Activated CD4-positive, CD25-positive, alpha-beta regulatory T cell treated with anti-CD3 and anti-CD28 coated beads, Interleukin-2, amount 50 U/mL, for 24 hours (primary cell): ENCODE data around the gene MON2.
A peak's percentile ranks its signal among the peaks of the same experiment; 100 is the strongest.
"Not testable (repeated sequence)": the region's sequence is repeated elsewhere in the genome, so short reads cannot be mapped to it uniquely, and the experiment has no call there.

Experiments
- ATAC-seq, 2 donors: fragments of 150-1000 bp; cut with Tn5 transposase; one replicate each; pipeline ENCODE4 v1.10.0; 2021; ENCODE audit warnings: mild to moderate bottlenecking in 1 of 2, moderate library complexity in 1 of 2

MON2 gene

GRCh38 chr12:62481843-62482540 is 15.4 kb downstream of the MON2 start:
- no peak for ATAC-seq

GRCh38 chr12:62482769-62483168 is 16.1 kb downstream of the MON2 start:
- no peak for ATAC-seq

DNA sequence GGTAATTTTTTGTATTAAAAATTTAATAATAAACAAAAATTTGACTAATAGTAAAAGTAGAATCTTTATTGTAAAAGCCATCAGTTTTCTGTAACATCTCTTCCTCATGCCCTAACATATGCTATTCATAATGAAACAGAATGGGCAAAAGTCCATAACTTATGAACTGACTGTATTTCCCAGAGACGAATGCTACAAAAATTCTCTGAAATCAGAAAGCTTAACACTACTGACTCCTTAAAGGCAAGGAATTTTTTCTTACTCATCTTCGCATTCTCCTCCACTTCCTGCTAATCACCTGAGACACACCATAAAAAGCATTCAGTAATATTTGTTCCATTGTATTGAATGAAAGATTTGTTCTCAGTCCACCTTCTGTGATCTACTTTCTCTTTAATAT is 17.6 kb downstream of the MON2 start:
- ATAC-seq = peak in 1 of 2 donors; percentile 27

DNA sequence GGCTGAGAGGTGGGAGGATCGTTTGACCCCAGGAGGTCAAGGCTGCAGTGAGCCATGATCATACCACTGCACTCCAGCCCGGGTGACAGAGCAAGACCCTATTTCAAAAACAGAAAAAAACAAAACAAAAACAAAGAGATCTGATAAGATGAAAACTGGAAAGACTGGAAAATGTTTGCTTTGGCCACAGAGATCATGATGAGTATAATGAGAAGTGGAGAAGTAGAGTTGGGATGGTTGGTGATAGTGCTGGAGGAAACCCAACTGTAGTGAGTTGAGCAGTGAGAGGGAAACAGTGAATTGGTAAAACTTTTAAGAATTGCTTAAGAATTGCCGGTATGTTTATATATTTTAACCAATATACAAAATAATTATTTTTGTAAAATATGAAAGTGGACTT is 39.2 kb downstream of the MON2 start:
- no peak for ATAC-seq

- ATAC-seq = no peak
These were observed 46.3 kb downstream of the MON2 start for GRCh38 chr12:62512901-62513300.

GRCh38 chr12:62514080-62514479 is 47.5 kb downstream of the MON2 start:
- ATAC-seq = not testable (repeated sequence)

GRCh38 chr12:62516927-62517326 is 50.3 kb downstream of the MON2 start:
- ATAC-seq = no peak

GRCh38 chr12:62517887-62518286 is 51.3 kb downstream of the MON2 start:
- ATAC-seq = no peak

- no peak for ATAC-seq
These were observed 52.4 kb downstream of the MON2 start for GRCh38 chr12:62519043-62519442.

DNA sequence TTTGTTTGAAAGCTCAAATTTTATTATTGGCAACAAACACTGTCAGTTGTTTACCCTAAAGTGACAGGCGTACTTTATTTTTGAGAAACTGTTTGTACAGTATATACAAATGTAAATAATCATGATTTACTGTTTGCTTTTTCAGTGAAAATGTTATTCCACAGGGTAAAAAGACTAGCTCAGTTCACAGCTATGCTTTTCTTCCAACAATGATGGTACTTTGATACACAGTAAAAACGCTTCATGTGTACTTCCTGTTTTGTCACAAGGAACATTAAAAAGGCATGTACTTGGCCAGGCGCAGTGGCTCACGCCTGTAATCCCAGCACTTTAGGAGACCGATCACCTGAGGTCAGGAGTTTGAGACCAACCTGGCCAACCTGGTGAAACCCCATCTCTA is 53.7 kb downstream of the MON2 start:
- no peak for ATAC-seq

DNA sequence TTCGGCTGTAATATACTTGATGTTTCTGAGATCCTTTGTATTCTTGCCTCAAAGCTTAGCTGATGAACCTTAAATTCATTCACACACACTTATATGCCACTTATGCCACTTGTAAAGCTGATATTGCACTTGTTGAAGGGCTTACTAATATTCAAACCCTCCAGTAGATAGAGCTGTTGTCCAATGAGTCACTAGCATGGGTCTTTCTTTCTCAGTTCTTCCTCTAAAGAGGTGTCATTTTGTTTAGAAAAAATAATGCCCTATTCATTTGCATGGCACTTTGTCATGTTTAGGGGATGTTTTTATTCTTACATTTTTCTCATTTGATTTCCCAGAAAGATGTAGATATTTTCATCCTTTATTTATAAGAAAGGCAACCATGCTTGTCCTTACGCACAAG is 56.4 kb downstream of the MON2 start:
- ATAC-seq = peak; percentile 81 to 87

- ATAC-seq = no peak
These were observed 57.0 kb downstream of the MON2 start for GRCh38 chr12:62523619-62524018.

GRCh38 chr12:62525271-62525670 is 58.6 kb downstream of the MON2 start:
- ATAC-seq = no peak

DNA sequence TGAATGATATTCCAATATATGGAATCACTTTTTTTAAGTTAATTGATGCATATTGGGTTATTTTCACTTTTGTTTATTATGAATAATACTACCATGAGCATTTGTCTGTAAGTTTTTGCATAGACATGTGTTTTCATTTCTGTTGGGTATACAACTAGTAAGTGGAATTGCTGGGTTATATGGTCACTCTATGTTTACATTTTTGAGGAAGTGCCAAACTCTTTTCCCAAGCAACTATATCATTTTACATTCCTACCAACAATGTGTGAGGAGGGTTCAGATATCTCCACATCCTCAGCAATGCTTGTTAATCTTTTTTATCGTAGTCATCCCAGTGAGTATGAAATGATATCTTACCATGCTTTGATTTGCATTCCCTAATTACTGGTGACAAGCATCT is 64.0 kb downstream of the MON2 start:
- ATAC-seq = no peak

DNA sequence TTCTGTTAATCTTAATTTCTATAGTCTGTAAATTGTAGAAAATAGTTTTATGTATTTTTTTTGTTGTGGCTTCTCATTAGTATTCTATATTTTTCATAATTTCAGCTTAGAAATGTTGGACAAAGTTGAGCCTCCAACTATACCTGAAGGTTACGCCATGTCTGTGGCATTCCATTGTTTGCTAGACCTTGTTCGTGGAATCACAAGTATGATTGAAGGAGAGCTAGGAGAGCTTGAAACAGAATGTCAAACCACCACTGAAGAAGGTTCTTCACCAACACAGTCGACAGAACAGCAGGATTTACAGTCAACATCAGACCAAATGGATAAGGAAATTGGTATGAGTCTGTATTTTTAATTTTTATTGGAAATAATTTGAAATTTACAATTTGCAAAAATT is 65.7 kb downstream of the MON2 start:
- no peak for ATAC-seq

- no peak for ATAC-seq
These were observed 66.6 kb downstream of the MON2 start for GRCh38 chr12:62533087-62533754.

GRCh38 chr12:62533755-62534107 is 67.1 kb downstream of the MON2 start:
- ATAC-seq = no peak

DNA sequence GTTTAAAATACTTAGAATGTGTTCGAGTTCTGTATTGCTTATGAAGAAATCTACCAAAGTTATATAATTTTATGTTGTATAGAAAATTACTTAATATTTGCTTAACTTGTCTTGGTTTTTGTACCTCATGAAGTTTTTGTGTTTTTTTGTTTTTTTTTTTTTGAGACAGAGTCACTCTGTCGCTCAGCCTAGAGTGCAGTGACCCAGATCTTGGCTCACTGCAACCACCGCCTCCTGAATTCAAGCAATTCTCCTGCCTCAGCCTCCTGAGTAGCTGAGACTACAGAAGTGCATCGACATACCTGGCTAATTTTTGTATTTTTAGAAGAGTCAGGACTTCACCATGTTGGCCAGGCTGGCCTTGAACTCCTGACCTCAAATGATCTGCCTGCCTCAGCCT is 69.9 kb downstream of the MON2 start:
- no peak for ATAC-seq

- ATAC-seq = no peak
These were observed 70.9 kb downstream of the MON2 start for GRCh38 chr12:62537551-62537950.

- no peak for ATAC-seq
These were observed 73.7 kb downstream of the MON2 start for GRCh38 chr12:62540354-62540753.

DNA sequence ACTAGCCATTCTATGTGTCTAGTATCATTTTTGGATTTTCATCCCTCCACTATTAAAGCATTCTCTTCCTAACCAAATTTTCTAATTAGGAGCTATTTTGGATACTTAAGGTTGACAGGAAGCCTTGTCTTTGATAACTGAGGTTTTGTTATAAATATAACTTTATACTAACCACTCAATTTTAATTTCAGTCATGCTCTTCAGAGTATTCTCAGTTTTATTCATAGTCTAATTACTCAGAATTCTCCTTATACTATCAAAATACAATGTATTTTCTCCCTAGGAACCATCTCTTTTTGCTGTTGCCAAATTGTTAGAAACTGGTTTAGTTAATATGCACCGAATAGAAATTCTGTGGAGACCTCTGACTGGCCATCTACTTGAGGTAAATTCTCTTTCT is 76.2 kb downstream of the MON2 start:
- ATAC-seq = peak in 1 of 2 donors; percentile 62

DNA sequence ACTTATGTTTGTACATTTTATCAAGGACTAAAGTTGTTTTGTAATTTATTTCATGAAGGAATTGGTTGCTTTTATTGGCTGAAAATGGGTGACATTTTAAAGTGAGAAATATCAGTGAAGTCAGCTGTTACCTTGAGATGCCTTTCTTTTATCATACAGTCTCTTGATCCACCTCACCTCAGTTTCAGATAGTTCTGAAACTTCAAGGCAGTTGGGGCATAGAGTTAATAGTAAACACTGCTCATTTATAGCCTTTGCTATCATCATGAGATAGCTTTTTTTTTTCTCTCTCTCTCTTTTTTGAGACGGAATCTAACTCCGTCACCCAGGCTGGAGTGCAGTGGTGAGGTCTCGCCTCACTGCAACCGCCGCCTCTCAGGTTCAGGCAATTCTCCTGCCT is 76.7 kb downstream of the MON2 start:
- ATAC-seq = peak in 1 of 2 donors; percentile 58

GRCh38 chr12:62543741-62544140 is 77.1 kb downstream of the MON2 start:
- no peak for ATAC-seq

GRCh38 chr12:62552906-62553556 is 86.4 kb downstream of the MON2 start:
- ATAC-seq = no peak
